GM18519 (cell line): ENCODE results near the gene GTF3C1.

Experiments used
- ATAC-seq: cut with Tn5 transposase; IDR thresholded peaks from one replicate; pipeline ENCODE4 v1.9.1; 2021; ENCODE audit warnings: mild to moderate bottlenecking, moderate library complexity; ENCODE audit not compliant: unreplicated experiment, low FRiP score

The GTF3C1 gene

DNA sequence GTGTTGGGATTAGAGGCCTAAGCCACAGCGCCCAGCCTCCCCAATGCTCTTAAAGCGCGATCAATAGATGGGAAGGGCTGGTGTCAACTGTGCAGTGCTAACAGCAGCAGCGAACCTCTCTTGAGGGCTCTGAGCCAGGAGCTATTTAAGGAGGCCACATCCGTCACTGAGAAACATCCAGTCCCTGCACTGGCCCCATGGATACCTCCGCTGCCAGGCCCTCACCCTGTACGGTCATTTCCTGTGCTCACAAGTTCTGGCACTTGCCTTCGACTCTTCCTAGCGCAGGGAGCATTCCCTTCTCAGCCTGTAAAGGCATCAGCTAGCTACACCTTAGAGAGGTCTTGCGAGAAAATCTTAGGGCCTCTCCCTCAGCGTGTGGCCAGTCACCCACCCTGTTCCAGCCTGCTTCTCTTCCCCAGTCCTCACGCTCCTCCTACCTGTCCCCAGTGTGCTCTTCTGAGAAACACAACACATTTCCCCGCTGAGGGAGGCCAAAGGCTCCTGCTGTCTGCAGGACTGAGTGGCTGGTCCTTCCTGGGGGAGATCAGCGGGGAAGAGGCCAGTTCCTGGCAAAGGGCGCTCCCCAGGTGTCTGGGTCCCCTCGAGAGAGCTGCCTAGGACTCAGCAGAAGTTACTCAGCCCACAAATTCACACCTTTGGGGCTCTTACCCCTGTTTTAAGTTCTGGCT lies 28.6 kb downstream of the GTF3C1 start:
- no peak for ATAC-seq

DNA sequence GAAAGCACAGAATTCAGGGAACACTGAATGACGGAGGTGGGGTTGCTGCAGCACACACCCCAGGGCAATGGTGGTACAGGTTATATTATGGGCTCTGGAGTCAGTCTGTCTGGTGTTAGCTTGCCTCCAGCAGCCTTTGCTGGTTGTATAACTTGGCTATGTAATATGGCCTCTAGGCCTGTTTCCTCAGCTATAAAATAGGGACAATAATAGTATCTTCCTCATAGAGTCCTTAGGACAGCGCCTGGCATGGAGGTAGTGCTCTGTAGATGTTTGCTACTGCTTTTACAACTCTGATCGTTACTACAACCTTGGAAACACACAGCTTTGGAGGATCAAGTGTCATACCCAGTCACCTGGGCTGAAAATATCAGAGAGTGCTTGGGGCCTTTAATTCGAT lies 31.5 kb downstream of the GTF3C1 start:
- ATAC-seq = no peak

DNA sequence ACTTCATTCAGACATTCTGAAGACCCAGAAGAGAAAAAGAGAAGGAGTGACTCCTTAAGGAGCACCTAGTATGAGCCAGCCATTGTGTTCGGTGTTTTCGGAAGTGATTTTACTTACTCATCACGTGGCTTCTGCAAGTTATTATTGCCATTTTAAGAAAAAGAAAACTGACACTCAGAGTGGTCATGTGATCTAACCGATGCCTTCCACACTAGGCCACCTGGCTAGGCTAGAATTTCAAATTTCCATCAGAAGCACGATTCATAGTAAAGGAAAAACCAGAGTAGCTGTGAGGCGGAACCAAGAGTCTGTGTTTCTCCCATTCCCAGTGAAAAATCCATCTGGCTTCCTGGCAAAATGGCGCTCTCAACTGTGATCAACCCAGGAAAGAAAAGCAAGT lies 32.0 kb downstream of the GTF3C1 start:
- no peak for ATAC-seq

DNA sequence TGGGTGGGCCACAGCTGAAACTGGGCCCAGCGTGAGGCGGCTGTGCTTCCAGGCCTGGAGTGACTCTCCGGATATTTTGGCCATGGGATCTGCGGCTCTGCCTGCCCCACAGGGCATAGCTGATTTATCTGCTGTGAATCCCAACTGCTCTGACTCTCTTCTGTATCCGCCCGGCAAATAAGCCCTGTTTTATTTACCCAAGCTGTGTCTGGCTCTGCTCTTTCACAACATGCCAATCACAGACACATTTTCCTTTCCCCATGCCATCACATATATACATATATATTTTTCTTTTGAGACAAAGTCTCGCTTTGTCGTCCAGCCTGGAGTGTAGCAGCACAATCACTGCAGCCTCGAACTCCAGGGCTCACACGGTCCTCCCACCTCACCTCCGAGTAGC lies 33.3 kb downstream of the GTF3C1 start:
- ATAC-seq = no peak

DNA sequence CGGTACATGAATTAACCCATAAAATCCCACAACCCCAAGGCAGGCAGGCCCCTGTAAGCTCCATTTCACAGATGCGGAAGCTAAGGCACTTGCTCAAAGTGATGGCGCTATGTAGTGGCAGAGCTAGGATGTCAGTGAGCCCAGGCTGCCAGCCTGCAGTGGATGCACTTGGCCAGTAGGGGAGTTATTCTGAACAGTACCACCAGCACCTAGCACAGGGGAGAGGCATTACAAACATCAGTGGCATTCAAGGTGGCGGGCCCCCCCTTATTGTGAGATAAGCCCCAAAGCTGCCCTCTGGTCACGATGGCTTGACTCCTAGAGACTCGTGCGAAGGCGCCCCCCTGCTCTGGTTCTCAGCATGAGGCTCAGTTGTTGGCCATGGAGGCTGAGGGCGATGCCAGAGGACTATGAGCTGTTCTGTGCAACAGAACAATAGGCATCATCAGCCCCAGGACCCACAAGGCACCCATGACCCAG lies 33.8 kb downstream of the GTF3C1 start:
- no peak for ATAC-seq

DNA sequence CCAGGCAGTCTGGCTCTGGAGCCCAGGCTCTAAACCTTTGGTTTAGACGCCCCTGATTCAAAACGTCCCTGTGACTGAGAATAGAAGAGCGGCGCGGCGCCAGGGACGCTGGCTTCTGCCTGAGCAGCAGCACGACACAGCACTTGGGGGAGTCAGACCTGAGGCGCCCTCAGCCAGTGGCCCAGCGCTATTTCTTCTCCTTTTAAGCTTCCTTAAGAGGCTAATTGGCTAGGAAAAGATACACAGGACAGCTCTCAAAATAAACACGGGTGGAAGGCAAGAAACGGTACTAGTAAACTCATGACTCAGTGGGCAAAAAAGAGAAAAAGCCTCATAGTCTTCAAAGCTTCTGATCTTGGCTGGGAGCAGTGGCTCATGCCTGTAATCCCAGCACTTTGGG lies 34.9 kb downstream of the GTF3C1 start:
- ATAC-seq = no peak

DNA sequence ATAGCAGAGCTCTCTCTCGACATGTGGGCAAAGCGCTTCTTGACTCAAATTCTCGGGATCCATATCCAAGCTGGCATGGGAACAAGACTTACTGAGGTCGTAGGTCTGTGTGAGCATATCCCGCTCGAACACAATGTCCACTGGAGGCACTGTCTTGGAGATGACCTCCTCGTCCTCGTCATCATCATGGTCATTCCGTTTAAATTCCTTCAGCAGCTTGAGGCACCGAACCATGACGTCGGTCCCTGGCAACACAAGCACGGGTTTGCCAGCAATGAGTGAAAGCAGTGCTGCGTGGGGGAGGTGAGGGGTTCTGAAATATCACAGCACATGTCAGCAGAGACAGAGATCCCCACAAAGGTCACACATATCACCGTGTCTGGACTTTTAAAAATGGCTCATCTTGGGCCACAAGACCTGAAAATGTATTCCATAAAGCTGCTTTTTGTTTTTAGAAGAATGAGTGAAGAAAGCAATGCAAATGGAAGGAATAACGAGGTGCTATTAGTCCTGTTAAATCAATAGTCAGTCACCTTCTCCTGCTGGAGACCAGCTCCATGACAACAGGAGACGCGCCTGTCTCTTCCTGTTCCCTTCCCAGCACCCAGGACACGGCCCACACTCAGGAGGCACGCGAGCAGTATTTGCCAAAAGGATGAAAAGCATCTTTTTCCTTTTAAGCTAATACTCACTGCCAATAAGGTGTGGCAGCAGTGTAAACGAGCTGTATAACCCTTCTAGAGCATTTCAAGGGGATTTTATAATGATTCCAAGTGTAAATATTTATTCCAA lies 37.9 kb downstream of the GTF3C1 start:
- no peak for ATAC-seq

DNA sequence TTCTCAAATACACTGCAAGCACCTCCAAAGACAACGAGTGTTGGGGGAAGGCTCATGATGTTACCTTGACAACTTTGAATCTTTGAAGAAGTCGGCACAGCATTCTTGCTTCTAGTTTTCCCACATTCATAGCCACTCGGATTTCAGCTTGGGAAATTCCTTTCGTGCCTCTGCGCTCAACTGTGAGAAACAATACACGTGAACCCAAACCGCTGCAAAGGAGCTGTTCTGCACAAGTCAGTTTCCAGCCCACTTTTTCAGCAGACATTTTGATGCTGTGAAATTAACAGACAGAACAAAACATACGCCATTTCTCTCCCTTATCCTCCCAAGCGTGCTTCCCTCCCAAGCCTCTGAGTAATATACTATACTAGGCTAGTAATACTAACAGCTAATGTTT lies 41.2 kb downstream of the GTF3C1 start:
- no peak for ATAC-seq

DNA sequence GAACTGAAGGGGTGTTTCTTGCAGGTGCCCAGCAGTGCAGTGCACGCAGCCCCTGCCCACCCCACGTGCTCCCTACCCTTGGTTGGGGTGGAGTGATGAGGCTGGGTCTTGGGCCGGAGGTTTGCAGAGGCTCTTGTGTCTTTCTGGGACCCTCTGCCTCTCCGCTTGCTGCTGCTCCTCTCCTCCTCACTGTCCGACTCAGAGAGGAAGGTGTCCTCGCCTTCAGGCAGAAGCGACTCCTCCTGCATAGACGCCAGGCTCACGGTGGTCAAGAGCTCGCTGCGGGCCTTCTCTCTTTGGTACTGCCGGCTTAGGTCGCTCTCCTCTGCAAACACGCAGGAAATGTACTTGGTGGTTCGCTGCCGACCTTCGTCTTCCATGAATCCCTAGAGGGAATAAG lies 42.9 kb downstream of the GTF3C1 start:
- ATAC-seq = no peak

DNA sequence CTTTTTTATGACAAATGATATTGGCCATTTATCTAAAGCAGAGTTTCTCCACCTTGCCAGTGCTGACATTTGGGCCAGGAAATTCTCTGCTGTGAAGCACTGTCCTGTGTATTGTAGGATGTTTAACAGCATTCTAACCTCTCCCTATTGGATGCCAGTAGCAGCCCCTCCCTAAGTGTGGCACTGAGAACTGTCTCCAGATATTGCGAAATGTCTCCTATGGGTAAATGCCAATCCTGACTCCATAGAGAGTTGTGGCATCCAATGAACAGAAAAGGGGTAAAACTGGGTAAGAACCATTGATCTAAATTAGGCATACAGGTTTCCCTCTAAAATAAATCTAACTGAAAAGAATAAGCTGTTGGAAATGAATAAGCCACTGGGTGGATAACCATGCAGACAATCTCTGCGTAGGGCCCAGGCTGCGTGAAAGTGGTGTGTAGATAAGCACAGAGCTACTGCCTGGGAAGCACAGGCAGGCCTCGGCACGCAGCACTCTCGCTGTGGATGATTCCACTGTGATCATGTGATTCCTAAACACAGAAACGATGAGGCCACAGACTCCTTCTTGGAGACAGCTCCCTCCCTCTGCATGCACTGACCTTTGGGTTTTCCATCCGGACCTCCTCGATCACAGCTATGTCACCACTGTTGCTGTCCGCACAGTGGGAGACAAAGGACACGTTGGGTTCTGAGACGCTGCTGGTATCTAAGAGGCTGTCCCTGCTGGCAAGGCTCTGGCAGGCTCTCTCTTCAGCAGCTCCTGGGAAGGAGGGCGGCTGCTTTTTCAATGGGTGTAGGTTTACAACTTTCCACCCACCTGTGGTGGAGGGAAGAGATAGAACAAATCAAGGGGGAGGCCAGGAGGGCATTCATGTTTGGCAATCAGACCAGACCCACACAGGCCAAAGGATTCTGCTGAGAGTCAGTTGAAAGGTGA lies 44.1 kb downstream of the GTF3C1 start:
- ATAC-seq = no peak

DNA sequence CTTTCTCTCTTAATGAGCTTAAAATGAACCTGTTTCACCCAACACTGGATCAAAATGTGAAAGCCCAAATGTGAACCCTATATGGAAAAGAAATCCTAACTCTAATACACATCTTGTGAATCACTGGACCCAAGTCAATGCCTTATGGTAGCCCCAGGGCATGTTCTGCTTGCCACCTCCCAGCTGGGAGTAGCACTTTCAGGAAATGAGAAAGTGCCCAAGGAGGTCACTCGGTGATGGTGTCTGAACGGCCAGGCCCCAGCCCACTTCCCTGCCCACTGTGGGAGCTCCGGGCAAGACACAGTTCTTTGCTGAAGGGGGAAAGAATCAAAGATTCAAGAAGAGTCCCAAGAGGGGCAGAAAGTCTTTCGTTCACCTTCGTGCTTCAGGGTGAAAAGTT lies 46.1 kb downstream of the GTF3C1 start:
- ATAC-seq = no peak

DNA sequence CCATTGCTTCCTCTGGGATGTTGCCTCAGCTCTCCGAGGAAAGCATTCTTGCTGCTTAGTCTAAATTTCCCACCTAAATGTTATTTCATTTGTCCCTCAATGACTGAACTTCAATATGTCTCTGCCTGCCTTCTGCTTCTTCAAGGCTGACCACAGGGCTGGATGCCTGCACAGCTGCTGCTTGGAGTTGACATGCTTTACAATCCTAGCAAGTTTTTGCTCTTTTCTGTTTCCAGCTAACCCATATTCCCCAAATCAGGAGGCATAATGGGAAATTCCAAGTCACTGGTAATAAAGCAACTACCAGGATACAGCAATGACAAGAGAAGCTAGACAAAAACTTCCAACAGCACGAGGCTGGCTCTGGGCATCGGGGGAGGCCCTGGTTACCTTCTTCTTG lies 48.9 kb downstream of the GTF3C1 start:
- no peak for ATAC-seq

DNA sequence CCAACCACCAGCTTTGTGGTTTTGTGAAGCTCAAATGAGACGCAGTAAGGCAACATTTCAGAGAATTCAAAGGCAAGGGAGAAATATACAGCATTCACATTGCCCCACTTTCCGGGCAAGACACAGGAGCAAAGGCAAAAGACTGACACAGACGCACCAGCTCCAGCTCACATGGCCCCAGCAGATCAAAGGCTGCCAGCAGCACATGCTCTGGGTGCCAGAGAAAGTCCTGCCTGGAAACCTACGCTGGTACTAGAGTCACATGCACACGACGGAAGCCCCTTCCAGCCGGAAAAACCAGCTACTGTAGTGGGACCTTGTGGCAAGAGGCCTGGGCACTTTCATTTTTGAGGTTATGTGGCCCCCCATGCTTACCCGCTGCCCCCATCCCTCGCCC lies 50.1 kb downstream of the GTF3C1 start:
- ATAC-seq = no peak

DNA sequence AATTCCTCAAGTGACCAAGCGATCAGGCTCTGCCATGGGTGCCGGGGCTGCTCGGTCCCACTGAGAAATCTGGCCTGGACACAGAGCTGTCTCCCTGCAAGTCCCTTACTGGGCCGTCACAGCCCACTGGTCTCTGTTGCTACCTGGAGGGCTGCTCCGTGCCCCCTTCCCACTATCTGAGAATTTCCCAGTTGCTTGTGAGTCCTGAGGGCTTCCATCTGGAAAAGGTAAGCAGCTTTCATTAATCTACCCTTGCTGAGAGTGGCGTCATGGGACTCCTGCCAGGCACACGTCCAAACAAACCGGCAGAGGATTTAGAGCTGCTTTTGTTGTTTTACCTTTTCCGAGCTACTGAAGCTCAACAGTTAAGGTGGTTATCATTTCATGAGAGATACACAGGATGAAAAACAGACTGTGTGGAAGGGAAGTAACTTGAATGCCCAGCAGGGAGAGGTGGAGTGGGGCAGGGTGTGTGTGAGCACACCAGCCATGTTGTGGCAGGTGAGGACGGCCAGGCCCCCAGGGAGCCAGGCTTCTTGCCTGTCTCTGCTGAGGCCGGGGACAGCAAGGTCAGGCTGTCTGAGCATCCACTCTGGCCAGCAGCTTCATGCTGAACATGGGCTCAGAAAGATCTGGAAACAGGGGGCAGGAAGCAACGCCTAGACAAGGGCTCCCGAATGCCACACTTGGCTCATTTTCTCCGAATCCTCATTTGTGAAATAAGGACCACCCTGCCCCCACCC lies 50.6 kb downstream of the GTF3C1 start:
- ATAC-seq = no peak

DNA sequence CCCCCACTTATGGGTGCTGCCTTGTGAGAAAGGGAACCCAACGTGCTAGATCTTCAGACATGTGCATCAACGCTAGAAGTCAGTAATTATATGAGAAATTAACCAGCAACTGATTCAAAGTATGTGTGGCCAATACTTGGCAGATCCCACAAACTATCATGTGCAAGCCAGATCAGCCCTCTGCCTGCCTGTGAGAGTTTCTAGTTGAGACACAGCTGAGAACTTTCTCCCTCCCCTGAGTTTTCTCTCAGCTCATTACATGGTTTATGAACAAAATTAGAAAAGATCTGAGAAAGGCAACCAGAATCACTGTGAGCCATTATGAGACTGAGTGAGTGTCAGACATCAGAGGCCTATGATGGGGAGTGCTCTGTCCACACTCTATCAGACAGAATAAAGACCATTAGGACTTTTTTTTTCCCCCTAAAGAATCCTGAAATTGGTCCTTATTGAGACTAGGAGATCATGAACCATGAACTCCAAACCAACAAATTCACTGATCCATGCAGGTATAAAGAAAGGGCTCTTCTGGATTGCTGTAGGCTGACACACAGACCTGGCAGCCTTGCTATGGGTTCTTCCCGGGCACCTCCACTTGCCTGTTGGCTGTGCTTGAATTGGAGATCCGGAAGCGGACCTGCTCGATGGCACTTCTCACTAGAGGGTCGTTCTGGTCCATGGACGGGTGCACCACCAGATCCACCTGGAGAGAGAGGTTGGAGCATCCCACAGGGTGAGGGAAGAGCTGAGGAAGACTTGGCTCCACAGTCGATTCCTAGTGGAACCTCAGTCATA lies 51.5 kb downstream of the GTF3C1 start:
- no peak for ATAC-seq

DNA sequence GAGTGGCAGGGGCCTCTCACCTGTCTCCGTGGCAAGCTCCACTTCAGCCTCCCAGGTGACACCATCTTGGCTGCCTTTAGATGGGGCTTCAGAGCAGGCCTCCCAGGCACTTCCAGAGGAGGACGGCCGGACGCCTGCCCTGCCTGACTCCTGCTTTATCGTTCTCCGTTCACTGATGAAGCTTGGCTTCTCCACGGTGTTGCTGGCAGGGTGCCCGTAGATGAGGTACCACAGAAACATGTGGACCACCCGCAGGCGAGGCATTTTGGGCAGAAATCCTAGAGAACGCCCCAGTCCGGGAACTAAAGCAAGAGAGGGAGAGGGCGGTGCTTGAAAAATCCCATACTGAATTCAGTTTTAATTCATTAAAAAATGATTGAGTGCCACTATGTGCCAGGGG lies 54.5 kb downstream of the GTF3C1 start:
- ATAC-seq = no peak

DNA sequence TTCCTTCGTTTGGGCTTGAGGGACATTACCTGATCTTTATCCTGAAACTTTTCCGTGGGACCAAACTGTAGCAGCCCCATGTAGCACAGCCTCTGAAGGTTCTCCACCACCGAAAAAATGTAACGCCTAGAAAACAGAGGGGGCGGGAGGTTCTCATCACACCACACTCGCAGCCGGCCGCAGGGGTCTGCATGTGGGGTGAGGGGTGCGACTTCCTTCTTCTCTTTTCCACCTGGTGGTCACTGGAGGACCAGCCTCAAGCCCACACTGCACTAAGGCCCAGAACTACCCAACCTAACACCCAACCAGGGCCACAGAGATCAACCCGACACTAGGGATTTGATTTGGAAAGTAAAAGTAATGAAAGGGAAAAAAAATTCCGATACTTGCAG lies 57.1 kb downstream of the GTF3C1 start:
- no peak for ATAC-seq

DNA sequence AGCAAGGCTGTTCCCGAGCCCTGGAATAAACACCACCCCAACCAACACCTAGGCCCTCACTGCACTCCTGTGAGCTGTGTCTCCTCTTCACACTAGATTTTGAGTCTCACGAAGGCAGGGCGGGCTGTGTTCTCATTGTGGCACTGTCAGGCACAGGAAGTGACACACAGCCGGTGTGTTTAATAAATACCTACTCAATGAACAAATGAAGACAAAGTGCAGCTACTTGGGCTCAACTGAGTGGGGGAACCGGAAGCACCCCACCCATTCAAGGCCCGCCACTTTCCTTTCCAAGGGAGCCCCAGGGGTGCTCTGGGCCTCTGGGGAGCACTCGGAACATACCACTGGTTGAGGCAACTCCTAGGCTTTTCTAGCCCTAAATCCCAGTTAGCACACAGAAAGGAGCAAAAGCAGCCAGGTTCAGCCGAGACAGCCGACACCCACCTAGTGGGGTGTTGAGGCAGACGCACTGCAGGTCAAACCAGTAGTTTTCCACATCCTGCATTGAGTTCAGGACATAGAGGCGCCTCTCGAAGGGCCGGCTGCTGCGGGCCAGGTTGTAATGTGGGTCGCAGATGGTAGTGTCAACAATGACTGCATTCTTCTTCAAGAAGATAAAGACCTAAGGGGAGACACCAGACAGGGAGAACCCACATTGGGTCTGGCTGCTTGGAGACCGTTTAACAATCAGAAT lies 57.7 kb downstream of the GTF3C1 start:
- no peak for ATAC-seq

DNA sequence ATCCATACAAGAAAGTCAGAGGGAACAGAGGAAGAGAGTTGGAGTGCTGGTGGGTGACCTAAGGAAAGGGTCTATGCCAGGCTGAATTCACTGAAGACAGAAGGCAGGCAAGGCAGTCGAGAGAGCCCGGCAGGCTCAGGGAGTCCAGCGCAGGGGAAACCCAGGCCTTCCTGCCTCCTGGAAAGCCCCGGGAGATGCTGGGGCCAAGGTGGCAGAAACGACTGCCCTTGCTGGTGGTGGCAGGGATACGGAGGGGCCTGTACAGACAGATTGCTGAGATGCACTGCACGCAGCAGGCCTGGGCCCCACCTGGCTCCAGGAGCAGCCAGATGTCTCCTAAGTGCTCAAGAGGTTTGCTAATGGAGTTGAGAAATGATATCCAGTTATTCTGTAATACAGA lies 59.8 kb downstream of the GTF3C1 start:
- no peak for ATAC-seq
